OCI-LY3 (cell line): ENCODE measurements around the gene LGALS8.

ENCODE experiments used
- H2AFZ ChIP-seq: fragments of 200-600, 300-600 bp; shearing (Covaris generic); 2 replicates; pipeline ENCODE4 v1.6.0; 2014; ENCODE audit warnings: antibody characterized with exemption, low read depth, low read length
- H3K27ac ChIP-seq: fragments of 200-600, 300-600 bp; sonication (generic); 2 replicates; pipeline ENCODE4 v1.5.1; 2014; ENCODE audit warnings: mild to moderate bottlenecking, low read length, moderate library complexity, mixed read lengths
- H3K27me3 ChIP-seq: fragments of 200-600, 300-600 bp; sonication (generic); 2 replicates; pipeline ENCODE4 v1.6.1; 2014; ENCODE audit warnings: low read depth, low read length, mixed read lengths
- H3K36me3 ChIP-seq: fragments of 200-600, 300-600 bp; sonication (generic); replicated peaks from 2 replicates; pipeline ENCODE3; 2014; ENCODE audit warnings: low read depth, low read length, mixed read lengths
- H3K4me1 ChIP-seq: fragments of 300-600, 200-600 bp; sonication (generic); 2 replicates; pipeline ENCODE4 v1.6.1; 2014; ENCODE audit warnings: low read length, mixed read lengths
- H3K4me2 ChIP-seq: fragments of 200-600, 300-600 bp; sonication (generic); 2 replicates; pipeline ENCODE4 v1.6.1; 2014; ENCODE audit warnings: low read length, mixed read lengths
- H3K4me3 ChIP-seq: fragments of 300-600, 200-600 bp; sonication (generic); 2 replicates; pipeline ENCODE4 v1.5.1; 2014; ENCODE audit warnings: antibody characterized with exemption, mild to moderate bottlenecking, low read length, moderate library complexity
- H3K79me2 ChIP-seq: fragments of 300-600, 200-600 bp; shearing (Covaris generic); 2 replicates; pipeline ENCODE4 v1.6.1; 2014; ENCODE audit warnings: mild to moderate bottlenecking, low read length, mixed read lengths
- H3K9ac ChIP-seq: fragments of 300-600, 200-600 bp; shearing (Covaris generic); 2 replicates; pipeline ENCODE4 v1.6.0; 2014; ENCODE audit warnings: mild to moderate bottlenecking, low read length, moderate library complexity
- H3K9me3 ChIP-seq: fragments of 200-600, 300-600 bp; shearing (Covaris generic); 2 replicates; pipeline ENCODE4 v1.6.1; 2014; ENCODE audit warnings: low read length, mixed read lengths; ENCODE audit not compliant: insufficient read depth
- H4K20me1 ChIP-seq: fragments of 200-600, 300-600 bp; sonication (generic); 2 replicates; pipeline ENCODE4 v1.6.1; 2016; ENCODE audit warnings: low read length, mixed read lengths; ENCODE audit not compliant: insufficient read depth
- EZH2phosphoT487 ChIP-seq: fragments of 200-600 bp; shearing (Covaris generic); IDR thresholded peaks from 2 replicates; pipeline ENCODE4 v1.6.1; 2018; ENCODE audit warnings: antibody characterized with exemption, mixed run types, low read depth
- TF ChIP-seq, protein P1 (sequence below): fragments of 200-600, 300-600 bp; sonication (generic); IDR thresholded peaks from 2 replicates; pipeline ENCODE4 v1.5.1; 2014; ENCODE audit warnings: antibody characterized with exemption, low read length, low read depth

LGALS8 gene

DNA sequence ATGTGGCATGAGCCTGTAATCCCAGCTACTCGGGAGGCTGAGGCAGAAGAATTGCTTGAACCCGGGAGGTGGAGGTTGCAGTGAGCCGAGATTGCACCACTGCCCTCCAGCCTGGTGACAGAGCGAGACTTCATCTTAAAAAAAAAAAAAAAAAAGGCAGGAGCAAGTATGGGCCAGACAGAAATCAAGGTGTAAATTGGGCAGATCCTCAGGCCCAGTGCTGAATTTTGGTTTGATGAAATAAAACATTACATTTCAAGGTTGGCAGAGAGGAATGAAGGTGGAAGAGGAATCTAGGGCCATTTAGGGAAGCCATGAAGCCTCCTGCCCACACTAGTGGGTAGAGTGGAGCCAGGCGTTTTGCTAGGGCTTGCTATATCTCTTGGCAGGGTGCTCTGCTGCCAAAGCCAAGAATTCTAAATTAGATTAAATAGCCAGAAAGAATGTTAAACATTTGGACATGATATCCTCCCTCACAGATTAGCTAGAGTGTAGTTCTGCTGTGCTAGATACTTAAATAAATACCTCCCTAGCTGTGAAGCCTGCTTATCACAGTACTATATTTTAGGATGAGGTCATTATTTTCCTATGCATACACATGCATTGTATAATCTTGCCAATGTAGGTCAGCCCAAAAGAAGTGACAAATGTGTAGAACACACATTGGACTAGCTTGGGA lies 16.6 kb upstream of the LGALS8 start:
- Histone ChIP-seq H3K79me2 (no peaks in the 10 kb centered on the region), H3K9me3 (no peaks in the 10 kb centered on the region), H2AFZ (no peak overlapping the region), H3K9ac (no peak overlapping the region), H3K4me1 (peaks cover 15% of the 10 kb centered on the region), H3K36me3 (no peaks in the 10 kb centered on the region), H3K27ac (no peak overlapping the region), H3K4me2 (no peak overlapping the region), H3K4me3 (no peak overlapping the region), H4K20me1 (peaks cover 21% of the 10 kb centered on the region), H3K27me3 (peaks cover 71% of the 10 kb centered on the region)
- TF ChIP-seq, protein P1, sequence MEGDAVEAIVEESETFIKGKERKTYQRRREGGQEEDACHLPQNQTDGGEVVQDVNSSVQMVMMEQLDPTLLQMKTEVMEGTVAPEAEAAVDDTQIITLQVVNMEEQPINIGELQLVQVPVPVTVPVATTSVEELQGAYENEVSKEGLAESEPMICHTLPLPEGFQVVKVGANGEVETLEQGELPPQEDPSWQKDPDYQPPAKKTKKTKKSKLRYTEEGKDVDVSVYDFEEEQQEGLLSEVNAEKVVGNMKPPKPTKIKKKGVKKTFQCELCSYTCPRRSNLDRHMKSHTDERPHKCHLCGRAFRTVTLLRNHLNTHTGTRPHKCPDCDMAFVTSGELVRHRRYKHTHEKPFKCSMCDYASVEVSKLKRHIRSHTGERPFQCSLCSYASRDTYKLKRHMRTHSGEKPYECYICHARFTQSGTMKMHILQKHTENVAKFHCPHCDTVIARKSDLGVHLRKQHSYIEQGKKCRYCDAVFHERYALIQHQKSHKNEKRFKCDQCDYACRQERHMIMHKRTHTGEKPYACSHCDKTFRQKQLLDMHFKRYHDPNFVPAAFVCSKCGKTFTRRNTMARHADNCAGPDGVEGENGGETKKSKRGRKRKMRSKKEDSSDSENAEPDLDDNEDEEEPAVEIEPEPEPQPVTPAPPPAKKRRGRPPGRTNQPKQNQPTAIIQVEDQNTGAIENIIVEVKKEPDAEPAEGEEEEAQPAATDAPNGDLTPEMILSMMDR: no peak
- no peak for TF ChIP-seq EZH2phosphoT487

DNA sequence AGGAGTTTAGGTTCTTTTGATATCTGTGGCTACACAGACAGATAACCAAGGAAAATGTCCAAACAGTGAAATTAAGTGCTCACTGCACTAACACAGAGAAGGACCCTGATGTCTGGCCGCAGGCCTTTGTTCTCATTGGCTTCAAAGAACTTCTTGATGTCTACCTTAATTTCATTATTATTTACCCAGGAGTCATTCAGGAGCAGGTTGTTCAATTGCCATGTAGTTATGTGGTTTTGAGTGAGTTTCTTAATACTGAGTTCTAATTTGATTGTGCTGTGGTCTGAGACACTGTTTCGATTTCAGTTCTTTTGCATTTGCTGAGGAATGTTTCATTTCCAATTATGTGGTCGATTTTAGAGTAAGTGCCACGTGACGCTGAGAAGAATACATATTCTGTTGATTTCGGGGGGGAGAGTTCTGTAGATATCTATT lies 15.2 kb upstream of the LGALS8 start:
- Histone ChIP-seq H2AFZ (no peak overlapping the region), H3K9ac (no peak overlapping the region), H3K9me3 (no peaks in the 10 kb centered on the region), H3K36me3 (no peaks in the 10 kb centered on the region), H3K27ac (no peak overlapping the region), H4K20me1 (peaks cover 21% of the 10 kb centered on the region), H3K27me3 (peaks cover 69% of the 10 kb centered on the region), H3K79me2 (no peaks in the 10 kb centered on the region), H3K4me3 (peak overlapping the region; percentile 19; the same call in 1 of the 2 replicates), H3K4me1 (peaks cover 15% of the 10 kb centered on the region), H3K4me2 (peak overlapping the region; percentile 58)
- TF ChIP-seq, protein P1: no peak
- TF ChIP-seq EZH2phosphoT487: peak; percentile 87

DNA sequence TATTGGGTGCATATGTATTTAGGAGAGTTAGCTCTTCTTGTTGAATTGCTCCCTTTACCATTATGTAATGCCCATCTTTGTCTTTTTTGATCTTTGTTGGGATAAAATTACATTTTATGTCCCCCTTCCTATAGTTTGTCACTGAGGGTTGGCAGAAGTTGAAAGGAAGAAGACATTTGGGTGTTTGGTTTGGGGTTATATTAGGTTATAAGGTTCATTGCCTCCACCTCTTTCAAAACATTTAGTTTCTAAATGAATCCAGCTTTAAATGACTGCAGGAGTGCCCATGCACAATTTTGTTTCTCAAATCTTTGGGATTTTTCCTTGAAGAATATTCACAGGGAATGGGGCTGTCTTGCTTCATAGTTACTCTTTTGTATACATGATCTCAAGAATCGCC lies 14.6 kb upstream of the LGALS8 start:
- Histone ChIP-seq H4K20me1 (peaks cover 21% of the 10 kb centered on the region), H3K27me3 (peaks cover 65% of the 10 kb centered on the region), H3K9me3 (no peaks in the 10 kb centered on the region), H3K9ac (no peak overlapping the region), H3K27ac (no peak overlapping the region), H3K4me2 (peak overlapping the region; percentile 58), H2AFZ (no peak overlapping the region), H3K4me3 (0 out of 2 replicates have a peak overlapping the region, but pooled peaks have one; percentile 19), H3K4me1 (peaks cover 15% of the 10 kb centered on the region), H3K36me3 (no peaks in the 10 kb centered on the region), H3K79me2 (no peaks in the 10 kb centered on the region)
- TF ChIP-seq, protein P1: no peak
- TF ChIP-seq EZH2phosphoT487: no peak

DNA sequence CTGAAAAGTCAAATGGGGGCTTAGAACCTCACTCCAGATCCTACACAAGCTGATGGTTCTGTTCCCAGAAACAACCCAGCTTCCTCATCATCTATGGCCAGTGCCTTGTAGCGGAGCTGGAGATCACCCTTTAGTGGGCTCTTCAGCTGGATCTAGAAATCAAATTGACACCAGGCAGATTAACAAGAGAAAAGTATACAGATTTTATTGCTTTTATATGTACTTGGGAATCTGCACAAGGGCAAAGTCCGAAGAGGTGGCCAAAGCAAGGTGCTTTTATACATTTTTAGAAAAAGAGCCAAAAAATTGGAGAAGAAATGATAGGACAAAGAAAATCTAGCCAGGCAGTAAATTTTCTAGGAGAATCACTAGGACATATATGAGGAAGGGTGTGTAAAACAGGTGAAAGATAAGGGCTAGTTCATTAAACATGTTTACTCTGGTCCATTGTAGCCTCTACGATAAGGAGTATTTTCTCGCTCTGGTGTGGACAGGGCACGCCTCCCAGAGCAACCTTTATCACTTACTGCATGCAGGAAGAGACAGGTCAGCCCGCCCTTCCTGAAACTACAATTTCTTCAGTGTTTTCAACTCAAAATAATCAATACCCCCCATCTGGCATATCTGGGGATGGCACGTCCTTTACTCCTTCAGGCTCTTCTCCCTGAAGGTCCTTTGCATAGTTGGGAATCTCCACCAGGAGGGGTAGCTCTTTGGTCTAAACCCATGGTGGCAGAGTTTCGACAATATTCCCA lies 14.0 kb upstream of the LGALS8 start:
- Histone ChIP-seq H2AFZ (no peak overlapping the region), H4K20me1 (peaks cover 21% of the 10 kb centered on the region), H3K27ac (no peak overlapping the region), H3K9ac (no peak overlapping the region), H3K36me3 (no peaks in the 10 kb centered on the region), H3K4me2 (no peak overlapping the region), H3K27me3 (peaks cover 67% of the 10 kb centered on the region), H3K4me1 (peaks cover 15% of the 10 kb centered on the region), H3K79me2 (no peaks in the 10 kb centered on the region), H3K4me3 (no peak overlapping the region), H3K9me3 (no peaks in the 10 kb centered on the region)
- TF ChIP-seq, protein P1: no peak
- no peak for TF ChIP-seq EZH2phosphoT487
